GM15510 (cell line): Measurements from ENCODE around the gene FFAR2.

ENCODE experiments used
- POLR2A ChIP-seq: IDR thresholded peaks from 3 replicates; pipeline ENCODE4 v1.6.1; 2011; ENCODE audit warnings: borderline replicate concordance; ENCODE audit not compliant: insufficient read length; ENCODE audit errors: extremely low read depth

FFAR2 gene

DNA sequence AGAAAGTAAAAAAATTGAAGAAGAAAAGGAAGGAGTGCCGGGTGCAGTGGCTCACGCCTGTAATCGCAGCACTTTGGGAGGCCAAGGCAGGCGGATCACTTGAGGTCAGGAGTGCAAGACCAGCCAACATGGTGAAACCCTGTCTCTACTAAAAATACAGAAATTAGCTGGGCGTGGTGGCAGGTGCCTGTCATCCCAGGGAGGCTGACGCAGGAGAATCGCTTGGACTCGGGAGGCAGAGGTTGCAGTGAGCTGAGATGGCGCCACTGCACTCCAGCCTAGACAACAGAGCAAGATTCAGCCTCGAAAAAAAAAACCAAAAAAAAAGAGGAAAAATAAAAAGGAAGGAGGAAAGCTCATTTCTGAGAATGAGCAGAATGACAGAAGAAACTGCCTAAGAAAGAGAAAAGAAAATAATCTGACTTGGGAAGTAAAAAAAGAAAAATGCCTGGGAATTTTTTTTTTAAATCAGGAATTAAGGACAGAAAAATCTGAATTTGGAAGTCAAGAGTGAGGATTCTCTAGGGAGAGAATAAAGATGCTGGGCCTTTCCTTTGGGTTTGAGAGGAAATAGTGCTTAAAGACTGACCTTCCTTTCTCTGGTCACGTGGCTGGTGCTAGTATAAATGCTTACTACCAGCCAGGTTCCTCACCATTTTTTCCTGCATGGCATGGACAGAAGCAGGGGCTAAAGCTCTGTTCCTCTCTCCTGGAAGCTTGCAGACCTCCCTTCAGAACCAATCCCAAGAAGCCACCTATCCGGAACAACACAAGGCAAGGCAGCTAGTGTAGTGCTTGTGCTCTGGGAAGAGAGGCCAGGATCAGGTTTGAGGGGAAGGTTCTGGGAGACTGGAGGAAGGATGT is at the start of gene FFAR2:
TSS of gene FFAR2 (plus strand) at position 652 of the 864 bp plus-strand sequence. CDS start 1,458 bp downstream, outside the sequence.
- no peak for TF ChIP-seq POLR2A

DNA sequence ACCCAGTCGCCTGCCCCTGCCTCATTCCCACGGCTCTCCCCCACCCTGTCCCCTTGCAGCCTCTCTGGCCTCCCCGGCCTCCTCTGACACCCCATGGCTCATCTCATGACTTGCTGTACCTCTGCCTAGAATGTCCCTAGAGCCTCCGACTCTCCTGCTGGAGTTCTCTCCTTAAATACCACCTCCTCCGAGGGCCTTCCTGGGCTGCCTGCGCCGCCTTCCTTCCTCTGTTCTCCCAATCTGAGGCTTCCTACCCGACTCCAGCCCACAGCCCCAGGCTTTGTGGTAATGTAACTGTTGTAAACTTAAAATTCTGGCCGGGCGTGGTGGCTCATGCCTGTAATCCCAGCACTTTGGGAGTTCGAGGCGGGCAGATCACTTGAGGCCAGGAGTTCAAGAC is 49.5 kb upstream of the FFAR2 start:
- TF ChIP-seq POLR2A, result no peak

DNA sequence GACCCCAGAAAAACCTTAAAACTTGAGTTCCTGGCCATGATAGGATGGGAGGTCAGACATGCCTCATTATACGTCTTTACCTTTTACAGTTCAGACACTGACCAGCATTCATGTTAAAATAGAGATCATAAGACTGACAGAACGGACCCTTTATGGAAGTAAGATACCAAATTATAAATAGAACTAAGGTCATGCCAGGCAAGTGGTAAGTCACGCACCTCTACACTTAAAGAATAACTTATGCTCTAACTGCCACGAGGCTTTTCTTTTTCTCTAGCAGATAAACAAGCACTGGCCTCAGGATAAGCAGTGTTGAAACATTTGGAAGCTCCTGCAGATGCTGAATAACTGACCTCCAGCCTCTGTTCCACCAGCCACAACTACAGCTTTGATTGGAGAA is 48.8 kb upstream of the FFAR2 start:
- TF ChIP-seq POLR2A, result no peak

DNA sequence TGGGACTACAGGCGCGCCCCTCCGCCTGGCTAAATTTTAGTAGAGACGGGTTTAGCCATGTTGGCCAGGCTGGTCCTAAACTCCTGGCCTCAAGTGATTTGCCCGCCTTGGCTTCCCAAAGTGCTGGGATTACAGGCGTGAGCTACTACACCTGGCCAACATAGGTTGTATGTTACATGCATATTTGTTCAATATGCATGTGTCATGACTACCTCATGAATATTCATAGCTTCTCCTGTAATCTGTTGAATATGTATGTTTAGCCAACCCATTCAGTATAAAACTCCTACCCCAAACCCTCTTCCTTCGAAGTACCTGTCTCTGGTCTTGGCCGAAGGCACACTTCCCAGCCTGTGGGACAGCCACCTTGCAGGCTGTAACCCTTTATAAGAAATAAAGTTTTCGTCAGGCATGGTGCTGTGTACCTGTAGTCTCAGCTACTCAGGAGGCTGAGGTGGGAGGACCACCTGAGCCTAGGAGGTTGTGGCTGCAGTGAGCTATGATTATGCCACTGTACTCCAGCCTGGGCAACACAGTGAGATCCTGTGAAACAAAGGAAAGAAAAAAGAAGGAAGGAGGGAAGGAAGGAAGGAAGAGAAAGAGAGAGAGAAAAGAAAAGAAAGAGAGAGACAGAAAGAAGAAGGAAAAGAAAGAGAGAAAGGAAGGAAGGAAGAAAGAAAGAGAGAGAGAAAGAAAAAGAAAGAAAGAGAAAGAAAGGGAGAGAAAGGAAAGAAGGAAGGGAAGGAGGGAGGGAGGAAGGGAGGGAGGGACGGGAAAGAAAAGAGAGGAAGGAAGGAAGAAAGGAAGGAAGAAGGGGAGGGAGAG is 47.9 kb upstream of the FFAR2 start:
- TF ChIP-seq POLR2A, result no peak

GRCh38 chr19:35400773-35401100 is 47.3 kb upstream of the FFAR2 start:
- no peak for TF ChIP-seq POLR2A

DNA sequence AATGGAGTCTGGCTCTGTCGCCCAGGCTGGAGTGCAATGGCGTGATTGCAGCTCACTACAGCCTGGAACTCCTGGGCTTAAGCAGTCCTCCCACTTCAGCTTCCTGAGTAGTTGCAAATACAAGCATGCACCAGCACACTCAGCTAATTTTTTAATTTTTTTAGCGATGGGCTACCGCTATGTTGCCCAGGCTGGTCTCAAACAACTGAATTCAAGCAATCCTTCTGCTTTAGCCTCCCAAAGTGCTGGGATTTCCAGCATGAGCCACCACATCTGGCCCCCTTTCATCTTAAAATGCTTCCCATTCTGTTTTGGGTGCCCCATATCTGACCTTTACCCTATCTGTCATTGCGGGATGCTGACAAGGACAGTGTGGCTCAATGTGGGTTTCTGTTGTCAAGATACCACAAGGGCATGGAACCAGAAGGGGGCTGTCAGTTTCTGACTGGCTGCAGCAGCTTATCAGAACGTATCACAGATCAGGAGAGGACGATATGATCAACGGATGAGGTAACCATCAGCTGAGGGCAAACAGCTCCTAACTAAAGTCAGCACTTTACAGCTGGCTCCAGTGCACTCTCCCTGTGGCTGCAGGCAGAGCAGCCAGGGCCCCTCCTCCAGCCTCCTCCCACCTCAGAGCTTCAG is 44.8 kb upstream of the FFAR2 start:
- no peak for TF ChIP-seq POLR2A

- no peak for TF ChIP-seq POLR2A
Observed at GRCh38 chr19:35404879-35405622, 43.0 kb upstream of the FFAR2 start.

DNA sequence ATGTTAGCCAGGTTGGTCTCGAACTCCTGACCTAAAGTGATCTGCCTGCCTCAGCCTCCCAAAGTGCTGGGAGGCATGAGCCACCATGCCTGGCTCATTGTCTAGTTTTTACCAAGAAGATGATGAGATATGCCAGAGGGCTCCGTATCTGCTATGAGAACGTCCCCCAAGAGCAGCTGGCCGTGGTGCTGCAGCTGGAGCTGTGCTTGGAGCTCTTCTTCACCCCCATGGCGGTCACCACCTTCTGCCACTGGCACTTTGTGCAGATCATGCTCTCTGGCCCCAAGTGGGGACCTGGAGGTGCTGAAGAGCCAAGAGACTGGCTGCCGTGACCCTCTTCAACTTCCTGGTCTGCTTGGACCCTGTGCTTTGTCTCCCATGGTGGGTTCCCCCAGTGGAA is 40.4 kb upstream of the FFAR2 start:
- TF ChIP-seq POLR2A, result no peak

- no peak for TF ChIP-seq POLR2A
Observed at GRCh38 chr19:35408284-35409171, 39.5 kb upstream of the FFAR2 start.

GRCh38 chr19:35409191-35409590 is 38.9 kb upstream of the FFAR2 start:
- no peak for TF ChIP-seq POLR2A

DNA sequence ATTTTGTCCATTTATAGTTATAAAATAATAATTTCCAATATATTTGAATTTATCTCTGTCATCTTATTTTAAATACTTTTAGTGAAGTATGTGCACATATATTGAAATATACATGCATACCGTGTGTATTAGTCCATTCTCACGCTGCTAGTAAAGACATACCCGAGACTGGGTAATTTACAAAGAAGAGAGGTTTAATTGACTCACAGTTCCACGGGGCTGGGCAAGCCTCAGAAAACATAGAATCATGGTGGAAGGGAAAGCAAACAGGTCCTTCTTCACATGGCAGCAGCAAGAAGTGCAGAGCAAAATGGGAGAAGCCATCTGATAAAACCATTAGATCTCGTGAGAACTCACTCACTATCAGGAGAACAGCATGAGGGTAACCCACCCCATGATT is 37.6 kb upstream of the FFAR2 start:
- no peak for TF ChIP-seq POLR2A

- no peak for TF ChIP-seq POLR2A
Observed at GRCh38 chr19:35414442-35414841, 33.6 kb upstream of the FFAR2 start.

DNA sequence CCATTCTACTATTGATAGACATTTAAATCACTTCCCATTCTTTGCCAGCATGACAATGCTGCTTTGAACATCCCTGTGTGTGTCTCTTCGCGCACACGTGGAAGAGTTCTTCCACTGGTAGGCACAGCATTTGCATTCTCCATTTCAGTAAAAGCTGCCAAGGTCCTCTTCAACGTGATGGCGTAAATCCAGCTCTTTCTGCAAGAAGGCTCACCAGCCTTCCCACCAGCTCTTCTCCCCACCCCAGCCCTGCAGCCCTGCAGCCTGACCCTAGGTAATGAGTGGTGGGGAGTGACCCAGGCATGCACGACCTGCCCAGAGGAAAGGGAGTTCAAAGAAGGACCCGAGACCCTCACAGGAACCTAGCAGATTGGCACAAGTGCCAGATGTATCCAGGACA is 31.7 kb upstream of the FFAR2 start:
- no peak for TF ChIP-seq POLR2A

- no peak for TF ChIP-seq POLR2A
Observed at GRCh38 chr19:35417278-35417677, 30.8 kb upstream of the FFAR2 start.
